HFFc6 (cell line): ENCODE data around the gene MYNN. TPM values are rescaled to one million over a fixed set of nuclear protein-coding genes. Genes with fewer than 3 reads are reported as not detected.

Experiments
- DNase-seq: peaks from one replicate; pipeline ENCODE4 v3.0.0-alpha.2; 2018
- H3K27ac Mint-ChIP-seq: 2 replicates; pipeline ENCODE4 v1.8.0; 2020; ENCODE audit warnings: mild to moderate bottlenecking, mixed read lengths
- H3K27me3 Mint-ChIP-seq: 2 replicates; pipeline ENCODE4 v1.8.0; 2021; ENCODE audit warnings: mild to moderate bottlenecking, moderate library complexity, mixed read lengths; ENCODE audit not compliant: insufficient read depth
- H3K36me3 Mint-ChIP-seq: 2 replicates; pipeline ENCODE4 v1.8.0; 2021; ENCODE audit warnings: low read depth, mixed read lengths
- H3K4me1 Mint-ChIP-seq: 2 replicates; pipeline ENCODE4 v1.8.0; 2020; ENCODE audit warnings: low read depth, mixed read lengths
- H3K4me3 Mint-ChIP-seq: 2 replicates; pipeline ENCODE4 v1.8.0; 2020; ENCODE audit warnings: mild to moderate bottlenecking, moderate library complexity, mixed read lengths
- H3K9me3 Mint-ChIP-seq: 2 replicates; pipeline ENCODE4 v1.8.0; 2020; ENCODE audit warnings: mild to moderate bottlenecking, mixed read lengths
- CTCF ChIP-seq: fragments of 200-600 bp; sonication (generic); IDR thresholded peaks from 2 replicates; pipeline ENCODE4 v1.5.0; 2021; ENCODE audit warnings: antibody characterized with exemption, mild to moderate bottlenecking
- total RNA-seq, 6 experiments: library from RNA; stranded (reverse); fragmentation: NEBNext Ultra II Directional; extraction: Animal tissue kit (Norgen Biotek cat#: 25700); gene quantifications; 2 replicates in 1 of 6; 3 replicates in 5 of 6; pipeline ENCODE4 v1.2.3, GENCODE V29; 2021

Gene MYNN
- total RNA-seq, 6 experiments from 2014 or later = 10.9 to 13.8 (median 11.7) TPM

DNA sequence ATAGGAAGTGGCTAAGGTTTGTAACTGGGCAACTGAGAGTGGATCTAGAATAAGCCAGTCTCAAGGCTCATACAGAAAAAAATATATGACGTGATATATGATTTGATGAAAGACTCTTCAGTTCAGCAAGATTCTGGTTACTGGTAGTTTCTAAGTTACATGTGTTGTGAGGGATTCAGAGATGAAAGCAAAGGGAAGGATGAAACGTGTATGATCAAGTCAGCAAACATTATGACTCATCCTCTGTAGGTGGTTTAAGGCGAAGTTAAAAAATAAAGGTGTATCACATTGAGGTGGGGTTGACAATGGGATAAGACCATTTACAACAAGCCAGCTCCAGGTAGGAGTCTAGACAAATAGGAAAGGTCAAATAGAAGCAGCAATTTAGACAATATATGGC is 24.5 kb upstream of the MYNN start:
- Mint-ChIP-seq H3K4me1 (no peaks in the 10 kb centered on the region), H3K36me3 (no peaks in the 10 kb centered on the region), H3K27ac (no peak overlapping the region), H3K9me3 (no peaks in the 10 kb centered on the region), H3K27me3 (peaks cover 22% of the 10 kb centered on the region), H3K4me3 (no peak overlapping the region)
- no peak for TF ChIP-seq CTCF
- DNase-seq = no peak

- H3K36me3 Mint-ChIP-seq = no peaks in the 10 kb centered on the region
- no peaks in the 10 kb centered on the region for H3K9me3 Mint-ChIP-seq
- no peak for TF ChIP-seq CTCF
- H3K27me3 Mint-ChIP-seq = peaks cover 22% of the 10 kb centered on the region
- no peak overlapping the region for H3K4me3 Mint-ChIP-seq
- DNase-seq = no peak
- H3K4me1 Mint-ChIP-seq = no peaks in the 10 kb centered on the region
- no peak overlapping the region for H3K27ac Mint-ChIP-seq
Observed at GRCh38 chr3:169750665-169751064, 22.5 kb upstream of the MYNN start.

GRCh38 chr3:169751875-169752274 is 21.3 kb upstream of the MYNN start:
- H3K27me3 Mint-ChIP-seq = peaks cover 15% of the 10 kb centered on the region
- no peak for TF ChIP-seq CTCF
- H3K4me3 Mint-ChIP-seq = no peak overlapping the region
- H3K27ac Mint-ChIP-seq = no peak overlapping the region
- no peaks in the 10 kb centered on the region for H3K9me3 Mint-ChIP-seq
- H3K4me1 Mint-ChIP-seq = no peaks in the 10 kb centered on the region
- no peaks in the 10 kb centered on the region for H3K36me3 Mint-ChIP-seq
- no peak for DNase-seq

GRCh38 chr3:169754711-169755110 is 18.5 kb upstream of the MYNN start:
- no peak for DNase-seq
- Mint-ChIP-seq H3K36me3 (peaks cover 4% of the 10 kb centered on the region; the same call in 1 of the 2 replicates), H3K27ac (no peak overlapping the region), H3K27me3 (peaks cover 15% of the 10 kb centered on the region), H3K4me3 (no peak overlapping the region), H3K9me3 (no peaks in the 10 kb centered on the region), H3K4me1 (peaks cover 11% of the 10 kb centered on the region)
- TF ChIP-seq CTCF = no peak

GRCh38 chr3:169755488-169755887 is 17.7 kb upstream of the MYNN start:
- no peaks in the 10 kb centered on the region; the same call in 1 of the 2 replicates for H3K9me3 Mint-ChIP-seq
- H3K36me3 Mint-ChIP-seq = peaks cover 11% of the 10 kb centered on the region; the same call in 1 of the 2 replicates
- H3K4me3 Mint-ChIP-seq = no peak overlapping the region
- peaks cover 18% of the 10 kb centered on the region for H3K4me1 Mint-ChIP-seq
- no peak for DNase-seq
- peaks cover 11% of the 10 kb centered on the region for H3K27me3 Mint-ChIP-seq
- H3K27ac Mint-ChIP-seq = no peak overlapping the region
- TF ChIP-seq CTCF = no peak
